Kidney tubule cell (primary cell): Measurements from ENCODE around the gene ATP11C.
"Not testable (repeated sequence)": the region's sequence is repeated elsewhere in the genome, so short reads cannot be mapped to it uniquely, and the experiment has no call there.

Experiments
- DNase-seq: peaks from one replicate; pipeline ENCODE4 v3.0.0-alpha.2; 2018; ENCODE audit warnings: low spot score

The ATP11C gene

GRCh38 chrX:139720979-139721378 lies 211.9 kb downstream of the ATP11C start:
- DNase-seq, result peak; percentile 9

- peak; percentile 87 for DNase-seq
These were observed 212.7 kb downstream of the ATP11C start for GRCh38 chrX:139720136-139720535.

- no peak for DNase-seq
These were observed 224.8 kb downstream of the ATP11C start, which contains the start of gene MCF2 for GRCh38 chrX:139708067-139708466. Gene MCF2 (minus strand): TSS chrX:139708167. CDS start chrX:139651744, 56,423 bp downstream.

- DNase-seq, result no peak
These were observed 230.2 kb downstream of the ATP11C start for GRCh38 chrX:139702658-139703057.

GRCh38 chrX:139692908-139693307 lies 239.9 kb downstream of the ATP11C start:
- no peak for DNase-seq

- peak; percentile 4 for DNase-seq
These were observed 240.4 kb downstream of the ATP11C start for GRCh38 chrX:139692506-139692849.

GRCh38 chrX:139691843-139692505 lies 240.9 kb downstream of the ATP11C start:
- peak; percentile 9 for DNase-seq

GRCh38 chrX:139691493-139691842 lies 241.4 kb downstream of the ATP11C start:
- DNase-seq, result peak; percentile 4

- DNase-seq, result not testable (repeated sequence)
These were observed 247.7 kb downstream of the ATP11C start for GRCh38 chrX:139685175-139685574.

GRCh38 chrX:139680356-139680755 lies 252.5 kb downstream of the ATP11C start:
- DNase-seq, result no peak
